CD4-positive, alpha-beta T cell (primary cell): ENCODE measurements around the gene CYP19A1. TPM values are rescaled to one million over a fixed set of nuclear protein-coding genes. Genes with fewer than 3 reads are reported as not detected.
A peak's percentile ranks its signal among the peaks of the same experiment; 100 is the strongest.

Experiments used
- ATAC-seq: fragments of 200-7000 bp; cut with Tn5 transposase; one replicate; pipeline ENCODE4 v1.10.0; 2022; ENCODE audit warnings: mild to moderate bottlenecking; ENCODE audit not compliant: poor library complexity
- CTCF ChIA-PET: fragments of 350-600 bp; sonication (Branson Sonifier 250); formaldehyde crosslinking; loops from one replicate; lab custom pipeline; 2021; ENCODE audit warnings: antibody characterized with exemption, inconsistent platforms; lab: Charles Lee
- POLR2A ChIA-PET: fragments of 350-600 bp; sonication (Branson Sonifier 250); formaldehyde crosslinking; loops from one replicate; lab custom pipeline; 2021; ENCODE audit warnings: antibody characterized with exemption, inconsistent platforms; lab: Charles Lee
- DNase-seq, 14 experiments: peaks; one replicate each; pipeline ENCODE4 v3.0.0-alpha.2; 2013 to 2020; ENCODE audit warnings: mixed read lengths in 2 of 14
- H3K27ac ChIP-seq, 2 donors: one replicate each; pipeline versions ENCODE4 v1.5.1 to v1.7.0; 2013; ENCODE audit warnings: low read length in 2 of 2, low read depth in 1 of 2, mild to moderate bottlenecking in 1 of 2
- H3K27me3 ChIP-seq, 2 experiments: 1 replicate in 1 of 2; 2 replicates in 1 of 2; pipeline versions ENCODE4 v1.6.1 to v1.7.0; 2013; ENCODE audit warnings: low read length in 2 of 2, control low read depth in 1 of 2, mild to moderate bottlenecking in 1 of 2, moderate library complexity in 1 of 2; ENCODE audit not compliant: insufficient read depth in 2 of 2, control insufficient read depth in 1 of 2
- H3K36me3 ChIP-seq: one replicate; pipeline ENCODE4 v1.6.1; 2013; ENCODE audit warnings: low read length, control low read depth; ENCODE audit not compliant: insufficient read depth
- H3K4me1 ChIP-seq: one replicate; pipeline ENCODE4 v1.6.1; 2013; ENCODE audit warnings: low read length, control low read depth; ENCODE audit not compliant: insufficient read depth
- H3K4me3 ChIP-seq: one replicate; pipeline ENCODE4 v1.5.1; 2013; ENCODE audit warnings: mild to moderate bottlenecking, low read length, moderate library complexity
- H3K9me3 ChIP-seq, 2 experiments: 1 replicate in 1 of 2; 2 replicates in 1 of 2; pipeline versions ENCODE4 v1.6.1 to v1.7.0; 2013; ENCODE audit warnings: low read length in 2 of 2, mild to moderate bottlenecking in 2 of 2, control low read depth in 1 of 2, moderate library complexity in 1 of 2; ENCODE audit not compliant: control insufficient read depth in 1 of 2, insufficient read depth in 1 of 2
- H3K27ac Mint-ChIP-seq: one replicate; pipeline ENCODE4 v1.8.0; 2020; ENCODE audit warnings: mixed read lengths
- H3K27me3 Mint-ChIP-seq: one replicate; pipeline ENCODE4 v1.8.0; 2021; ENCODE audit warnings: mixed read lengths
- H3K36me3 Mint-ChIP-seq: one replicate; pipeline ENCODE4 v1.8.0; 2021; ENCODE audit warnings: low read depth, mixed read lengths
- H3K4me1 Mint-ChIP-seq: one replicate; pipeline ENCODE4 v1.8.0; 2021; ENCODE audit warnings: low read depth, mixed read lengths
- H3K4me3 Mint-ChIP-seq: one replicate; pipeline ENCODE4 v1.8.0; 2020; ENCODE audit warnings: mild to moderate bottlenecking, mixed read lengths
- H3K9me3 Mint-ChIP-seq: one replicate; pipeline ENCODE4 v1.8.0; 2020; ENCODE audit warnings: mixed read lengths
- intact Hi-C, 2 experiments: fragments of 100-400 bp; cut with DNase I in 1 of 2; cut with micrococcal nuclease in 1 of 2; formaldehyde crosslinking; loops; one replicate each; pipeline versions ENCODE4 v1.15.1 to v1.9.0; 2023 to 2025; cut with DNase I, micrococcal nuclease
- total RNA-seq, 174 experiments: library from RNA in 2 of 174; stranded (reverse) in 2 of 174; gene quantifications; one replicate each; pipeline ENCODE4 v1.2.3 and lab custom pipeline; 2021 to 2026
- TF ChIP-seq, protein P1 (sequence below): fragments of 200-600 bp; IDR thresholded peaks from one replicate; pipeline ENCODE4 v1.8.0; 2022; ENCODE audit warnings: antibody characterized with exemption, mild to moderate bottlenecking

Gene CYP19A1
- total RNA-seq, 2 experiments from 2014 or later: not detected

DNA sequence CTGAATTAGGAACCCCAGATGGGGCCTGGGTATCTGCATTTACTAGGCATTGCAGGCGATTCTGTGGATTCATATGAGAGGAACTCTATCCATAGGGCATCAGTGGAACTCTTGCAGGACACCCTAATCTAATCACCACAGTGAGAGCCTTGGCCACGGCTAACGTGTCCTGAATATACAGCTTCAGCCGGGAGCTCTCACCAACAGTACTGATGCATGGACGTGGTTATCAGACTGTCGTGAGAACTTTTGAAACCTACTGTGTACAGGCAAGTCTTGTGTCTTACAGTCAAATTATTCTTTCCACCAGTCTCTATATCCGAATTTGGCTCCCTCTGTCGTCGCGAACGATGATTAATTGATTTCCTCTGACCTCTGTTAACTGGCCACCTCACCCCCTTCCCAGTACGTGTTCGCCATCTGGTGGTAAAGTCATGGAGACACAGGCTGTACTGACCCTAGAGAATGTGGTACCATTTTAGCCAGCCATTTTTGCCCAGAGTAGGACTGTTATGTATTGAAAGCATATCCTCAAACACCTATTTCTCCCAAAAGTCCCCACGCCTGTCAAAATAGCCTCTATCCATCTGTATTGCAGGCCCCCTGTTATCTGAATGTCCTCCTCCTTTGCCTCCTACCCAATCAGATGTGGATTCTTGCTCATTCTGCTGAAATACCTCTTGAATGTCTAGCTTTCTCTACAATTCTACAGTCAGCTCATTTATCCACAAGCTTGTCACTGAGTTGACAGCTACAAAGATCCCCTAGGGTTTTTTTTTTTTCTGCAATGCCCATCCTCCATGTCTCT lies 42.8 kb upstream of the CYP19A1 start:
- Mint-ChIP-seq H3K36me3 (no peaks in the 10 kb centered on the region), H3K4me1 (no peaks in the 10 kb centered on the region), H3K27me3 (peaks cover 5% of the 10 kb centered on the region), H3K27ac (no peak overlapping the region), H3K4me3 (no peak overlapping the region), H3K9me3 (no peaks in the 10 kb centered on the region)
- ChIA-PET CTCF (no interaction called here), POLR2A (no interaction called here)
- peaks cover 0 to 9% of the 10 kb centered on the region in 2 experiments for H3K27me3 ChIP-seq
- TF ChIP-seq, protein P1, sequence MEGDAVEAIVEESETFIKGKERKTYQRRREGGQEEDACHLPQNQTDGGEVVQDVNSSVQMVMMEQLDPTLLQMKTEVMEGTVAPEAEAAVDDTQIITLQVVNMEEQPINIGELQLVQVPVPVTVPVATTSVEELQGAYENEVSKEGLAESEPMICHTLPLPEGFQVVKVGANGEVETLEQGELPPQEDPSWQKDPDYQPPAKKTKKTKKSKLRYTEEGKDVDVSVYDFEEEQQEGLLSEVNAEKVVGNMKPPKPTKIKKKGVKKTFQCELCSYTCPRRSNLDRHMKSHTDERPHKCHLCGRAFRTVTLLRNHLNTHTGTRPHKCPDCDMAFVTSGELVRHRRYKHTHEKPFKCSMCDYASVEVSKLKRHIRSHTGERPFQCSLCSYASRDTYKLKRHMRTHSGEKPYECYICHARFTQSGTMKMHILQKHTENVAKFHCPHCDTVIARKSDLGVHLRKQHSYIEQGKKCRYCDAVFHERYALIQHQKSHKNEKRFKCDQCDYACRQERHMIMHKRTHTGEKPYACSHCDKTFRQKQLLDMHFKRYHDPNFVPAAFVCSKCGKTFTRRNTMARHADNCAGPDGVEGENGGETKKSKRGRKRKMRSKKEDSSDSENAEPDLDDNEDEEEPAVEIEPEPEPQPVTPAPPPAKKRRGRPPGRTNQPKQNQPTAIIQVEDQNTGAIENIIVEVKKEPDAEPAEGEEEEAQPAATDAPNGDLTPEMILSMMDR: no peak
- no peaks in the 10 kb centered on the region for H3K9me3 ChIP-seq
- no peaks in the 10 kb centered on the region for H3K4me1 ChIP-seq
- H3K36me3 ChIP-seq: no peaks in the 10 kb centered on the region
- no peak overlapping the region for H3K4me3 ChIP-seq
- intact Hi-C loops: no loop called here
- no peak overlapping the region for H3K27ac ChIP-seq
- peak in 3 of 14 experiments; percentile 8 to 54 (median 50) for DNase-seq
- no peak for ATAC-seq

DNA sequence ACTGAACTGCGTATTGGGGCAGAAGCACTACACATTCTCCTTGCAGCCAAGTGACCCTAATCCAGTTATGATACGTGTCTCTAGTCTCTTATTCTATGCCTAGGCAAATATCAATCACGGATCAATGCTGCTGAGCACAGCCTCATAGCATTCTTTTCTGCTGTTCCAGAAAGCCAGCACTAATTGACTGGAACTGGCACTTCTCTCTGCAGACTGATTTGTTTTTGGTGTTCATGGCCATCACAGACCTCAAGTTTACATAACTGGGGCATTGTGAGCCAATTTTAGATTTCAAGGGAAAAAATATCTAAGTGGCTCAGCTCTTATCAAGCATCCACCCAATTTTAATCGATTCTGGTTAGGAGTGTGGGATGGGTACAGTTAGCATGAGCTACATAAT lies 41.0 kb upstream of the CYP19A1 start:
- Mint-ChIP-seq H3K4me1 (no peaks in the 10 kb centered on the region), H3K36me3 (no peaks in the 10 kb centered on the region), H3K27me3 (peaks cover 5% of the 10 kb centered on the region), H3K4me3 (no peak overlapping the region), H3K27ac (no peak overlapping the region), H3K9me3 (no peaks in the 10 kb centered on the region)
- no peak overlapping the region for H3K27ac ChIP-seq
- no peaks in the 10 kb centered on the region for H3K4me1 ChIP-seq
- H3K9me3 ChIP-seq: no peaks in the 10 kb centered on the region
- DNase-seq: no peak
- POLR2A ChIA-PET: no interaction called here
- TF ChIP-seq, protein P1: no peak
- intact Hi-C loops: no loop called here
- H3K4me3 ChIP-seq: no peak overlapping the region
- H3K27me3 ChIP-seq: peaks cover 0 to 5% of the 10 kb centered on the region in 2 experiments
- no peaks in the 10 kb centered on the region for H3K36me3 ChIP-seq
- ATAC-seq: no peak
- CTCF ChIA-PET: no interaction called here

DNA sequence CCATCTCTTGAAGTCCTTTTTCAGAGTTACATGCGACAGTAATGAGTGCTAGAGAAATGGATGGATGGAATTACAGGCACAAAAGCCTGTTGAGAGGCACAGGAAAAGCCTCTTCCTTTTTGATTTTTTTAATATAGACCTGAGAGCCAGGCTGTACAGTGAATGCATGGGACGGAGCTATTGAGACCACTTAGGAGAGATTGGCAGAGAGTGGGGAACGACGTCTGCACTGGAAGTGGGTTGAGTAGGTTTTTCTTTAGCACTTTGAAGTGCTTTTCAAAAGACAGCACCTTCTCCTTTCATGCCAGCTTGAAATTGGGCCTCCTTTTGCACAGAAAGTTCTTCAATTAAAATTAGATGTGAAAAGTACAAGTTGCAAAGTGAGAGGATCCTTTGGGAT lies 40.0 kb upstream of the CYP19A1 start:
- intact Hi-C loops: no loop called here
- no peak overlapping the region for H3K27ac Mint-ChIP-seq
- peaks cover 0 to 5% of the 10 kb centered on the region in 2 experiments for H3K27me3 ChIP-seq
- no peak overlapping the region for H3K4me3 Mint-ChIP-seq
- no peak overlapping the region for H3K4me3 ChIP-seq
- no peaks in the 10 kb centered on the region for H3K36me3 Mint-ChIP-seq
- H3K9me3 Mint-ChIP-seq: no peaks in the 10 kb centered on the region
- ATAC-seq (no peak), DNase-seq (no peak)
- no peak overlapping the region for H3K27ac ChIP-seq
- TF ChIP-seq, protein P1: no peak
- H3K9me3 ChIP-seq: no peaks in the 10 kb centered on the region
- H3K27me3 Mint-ChIP-seq: peaks cover 5% of the 10 kb centered on the region
- H3K4me1 ChIP-seq: no peaks in the 10 kb centered on the region
- ChIA-PET CTCF (no interaction called here), POLR2A (no interaction called here)
- no peaks in the 10 kb centered on the region for H3K36me3 ChIP-seq
- no peaks in the 10 kb centered on the region for H3K4me1 Mint-ChIP-seq
